ENCODE data around the gene POFUT1. TPM values are rescaled to one million over a fixed set of nuclear protein-coding genes. Genes with fewer than 3 reads are reported as not detected.

The POFUT1 gene
- total and polyA plus RNA-seq, 2 experiments from 2014 or later = 9.3 to 34.0 TPM

- H3K36me3 Mint-ChIP-seq (ENCODE audit: low read depth) = peaks cover 8% of the 10 kb centered on the region; the same call in 2 of the 3 replicates
- Histone ChIP-seq H3K4me3 (peak overlapping the region; percentile 93; the same call in 1 of the 2 replicates), H4K20me1 (replicated peaks; ENCODE audit: insufficient read depth) (peaks cover 23% of the 10 kb centered on the region), H3K27me3 (ENCODE audit: insufficient read depth) (no peaks in the 10 kb centered on the region), H3K36me3 (ENCODE audit: insufficient read depth) (no peaks in the 10 kb centered on the region), H2AFZ (no peak overlapping the region), H3K4me1 (ENCODE audit: insufficient read depth) (peaks cover 18% of the 10 kb centered on the region), H3K4me2 (peak overlapping the region; percentile 100), H3K27ac (ENCODE audit: low read depth) (no peak overlapping the region), H3K9me2 (ENCODE audit: insufficient read depth) (no peaks in the 10 kb centered on the region), H3K79me2 (replicated peaks; ENCODE audit: insufficient read depth) (peaks cover 8% of the 10 kb centered on the region), H3F3A (replicated peaks; ENCODE audit: low read depth) (peaks cover 45% of the 10 kb centered on the region)
- H3K27ac Mint-ChIP-seq = no peak overlapping the region
- TF ChIP-seq CREB1 (CRISPR knock-in tag; IDR thresholded peaks at IDR 0.05; ENCODE audit: low read depth) (no peak), ETS1 (IDR thresholded peaks at IDR 0.05) (no peak)
- TF ChIP-seq, protein P1, sequence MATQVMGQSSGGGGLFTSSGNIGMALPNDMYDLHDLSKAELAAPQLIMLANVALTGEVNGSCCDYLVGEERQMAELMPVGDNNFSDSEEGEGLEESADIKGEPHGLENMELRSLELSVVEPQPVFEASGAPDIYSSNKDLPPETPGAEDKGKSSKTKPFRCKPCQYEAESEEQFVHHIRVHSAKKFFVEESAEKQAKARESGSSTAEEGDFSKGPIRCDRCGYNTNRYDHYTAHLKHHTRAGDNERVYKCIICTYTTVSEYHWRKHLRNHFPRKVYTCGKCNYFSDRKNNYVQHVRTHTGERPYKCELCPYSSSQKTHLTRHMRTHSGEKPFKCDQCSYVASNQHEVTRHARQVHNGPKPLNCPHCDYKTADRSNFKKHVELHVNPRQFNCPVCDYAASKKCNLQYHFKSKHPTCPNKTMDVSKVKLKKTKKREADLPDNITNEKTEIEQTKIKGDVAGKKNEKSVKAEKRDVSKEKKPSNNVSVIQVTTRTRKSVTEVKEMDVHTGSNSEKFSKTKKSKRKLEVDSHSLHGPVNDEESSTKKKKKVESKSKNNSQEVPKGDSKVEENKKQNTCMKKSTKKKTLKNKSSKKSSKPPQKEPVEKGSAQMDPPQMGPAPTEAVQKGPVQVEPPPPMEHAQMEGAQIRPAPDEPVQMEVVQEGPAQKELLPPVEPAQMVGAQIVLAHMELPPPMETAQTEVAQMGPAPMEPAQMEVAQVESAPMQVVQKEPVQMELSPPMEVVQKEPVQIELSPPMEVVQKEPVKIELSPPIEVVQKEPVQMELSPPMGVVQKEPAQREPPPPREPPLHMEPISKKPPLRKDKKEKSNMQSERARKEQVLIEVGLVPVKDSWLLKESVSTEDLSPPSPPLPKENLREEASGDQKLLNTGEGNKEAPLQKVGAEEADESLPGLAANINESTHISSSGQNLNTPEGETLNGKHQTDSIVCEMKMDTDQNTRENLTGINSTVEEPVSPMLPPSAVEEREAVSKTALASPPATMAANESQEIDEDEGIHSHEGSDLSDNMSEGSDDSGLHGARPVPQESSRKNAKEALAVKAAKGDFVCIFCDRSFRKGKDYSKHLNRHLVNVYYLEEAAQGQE (IDR thresholded peaks at IDR 0.05; ENCODE audit: unreplicated experiment) = no peak
- H3K4me1 Mint-ChIP-seq = peaks cover 19% of the 10 kb centered on the region
- DNase-seq (ENCODE audit: low spot score) = no peak
- H3K9me3 Mint-ChIP-seq = no peaks in the 10 kb centered on the region; the same call in 2 of the 3 replicates
- ATAC-seq = no peak
- peak overlapping the region; percentile 57 for H3K4me3 Mint-ChIP-seq
- H3K27me3 Mint-ChIP-seq (ENCODE audit: insufficient read depth, low read depth, poor library complexity) = peaks cover 10% of the 10 kb centered on the region
Measured at GRCh38 chr20:32188376-32189122, 19.1 kb upstream of the POFUT1 start.

DNA sequence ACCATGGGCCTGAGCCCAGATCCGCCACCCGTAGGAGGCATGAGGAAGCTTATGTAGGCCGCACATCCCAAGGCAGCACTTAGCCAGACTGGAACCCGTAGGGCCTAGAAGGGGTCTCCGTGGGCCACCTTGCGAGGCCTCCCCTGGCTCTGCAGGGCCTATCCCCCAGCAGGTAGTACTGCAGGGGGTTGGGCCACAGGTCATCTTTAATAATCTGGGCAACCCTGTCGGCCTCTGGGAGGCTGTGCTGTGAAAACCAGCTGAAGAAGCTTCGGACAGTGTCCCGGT lies 18.6 kb upstream of the POFUT1 start:
- Histone ChIP-seq H3K4me1 (ENCODE audit: insufficient read depth) (peaks cover 18% of the 10 kb centered on the region), H3K27me3 (ENCODE audit: insufficient read depth) (no peaks in the 10 kb centered on the region), H3K9me2 (ENCODE audit: insufficient read depth) (no peaks in the 10 kb centered on the region), H3K27ac (ENCODE audit: low read depth) (no peak overlapping the region), H3K36me3 (ENCODE audit: insufficient read depth) (no peaks in the 10 kb centered on the region), H2AFZ (peak overlapping the region; percentile 98), H3K4me2 (peak overlapping the region; percentile 100), H3F3A (replicated peaks; ENCODE audit: low read depth) (peaks cover 45% of the 10 kb centered on the region), H4K20me1 (replicated peaks; ENCODE audit: insufficient read depth) (peaks cover 27% of the 10 kb centered on the region), H3K79me2 (replicated peaks; ENCODE audit: insufficient read depth) (peaks cover 8% of the 10 kb centered on the region), H3K4me3 (peak overlapping the region; percentile 93)
- ATAC-seq (no peak), DNase-seq (ENCODE audit: low spot score) (peak; percentile 13)
- H3K4me1 Mint-ChIP-seq = peaks cover 19% of the 10 kb centered on the region
- H3K4me3 Mint-ChIP-seq = peak overlapping the region; percentile 77
- peaks cover 10% of the 10 kb centered on the region; the same call in 2 of the 3 replicates for H3K36me3 Mint-ChIP-seq (ENCODE audit: low read depth)
- H3K27me3 Mint-ChIP-seq (ENCODE audit: insufficient read depth, low read depth, poor library complexity) = peaks cover 10% of the 10 kb centered on the region
- no peaks in the 10 kb centered on the region; the same call in 2 of the 3 replicates for H3K9me3 Mint-ChIP-seq
- no peak overlapping the region for H3K27ac Mint-ChIP-seq
- no peak for TF ChIP-seq STAT1 (IDR thresholded peaks at IDR 0.05; ENCODE audit: unreplicated experiment)
- no peak for TF ChIP-seq ETS1 (IDR thresholded peaks at IDR 0.05)
- TF ChIP-seq NANOG (IDR thresholded peaks at IDR 0.05; ENCODE audit: borderline replicate concordance) = no peak

Data from GM23338 (cell line).